ENCODE data around the gene SYT17. TPM values are rescaled to one million over a fixed set of nuclear protein-coding genes. Genes with fewer than 3 reads are reported as not detected.

The SYT17 gene
- total RNA-seq, 1 donor from 2014 or later, result 0.30 TPM

DNA sequence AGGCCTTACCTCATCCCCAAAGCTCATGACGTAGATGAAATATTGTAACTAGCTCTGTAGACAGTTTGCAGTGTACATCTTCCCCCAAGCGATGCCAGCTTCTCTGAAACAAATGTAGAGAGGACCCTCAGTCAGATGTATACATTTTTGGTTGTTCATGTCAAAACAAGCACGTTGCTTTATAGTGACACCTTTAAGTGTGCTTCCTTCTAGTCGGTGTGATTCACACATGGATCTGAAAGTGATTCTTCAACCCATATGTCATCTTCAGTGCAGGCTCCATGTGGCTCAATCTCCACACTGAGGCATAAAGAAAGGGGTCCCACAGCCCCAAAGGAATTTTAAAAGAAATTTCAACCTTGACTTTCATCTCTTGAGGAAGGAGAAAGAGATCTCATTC, 86.6 kb downstream of the SYT17 start:
- DNase-seq (ENCODE audit: low read depth), result no peak

DNA sequence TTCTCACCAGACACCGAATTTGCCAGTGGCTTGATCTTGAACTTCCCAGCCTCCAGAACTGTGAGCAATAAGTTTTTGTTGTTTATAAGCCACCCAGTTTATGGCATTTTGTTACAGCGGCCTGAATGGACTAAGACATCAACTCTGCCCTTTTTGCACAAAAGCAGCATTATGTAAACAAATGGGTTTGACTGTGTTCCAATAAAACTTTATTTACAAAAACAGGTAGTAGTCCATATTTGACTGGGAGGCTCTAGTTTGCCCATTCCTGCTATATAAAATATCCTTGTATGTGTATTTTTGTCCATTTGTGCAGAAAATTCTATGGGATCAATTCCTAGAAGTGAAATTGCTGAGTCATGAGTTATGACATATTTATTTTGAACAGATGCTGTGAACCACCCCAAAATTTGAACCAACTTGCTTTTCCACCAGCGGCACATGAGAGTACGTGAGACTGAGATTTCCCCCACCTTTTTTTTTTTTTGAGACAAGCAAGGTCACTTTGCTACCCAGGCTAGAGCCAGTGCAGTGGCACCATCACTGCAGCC, 96.2 kb downstream of the SYT17 start:
- no peak for DNase-seq (ENCODE audit: low read depth)

GRCh38 chr16:19265380-19265930, 97.4 kb downstream of the SYT17 start:
- no peak for DNase-seq (ENCODE audit: low read depth)

GRCh38 chr16:19266774-19267173, 98.7 kb downstream of the SYT17 start:
- no peak for DNase-seq (ENCODE audit: low read depth)

DNA sequence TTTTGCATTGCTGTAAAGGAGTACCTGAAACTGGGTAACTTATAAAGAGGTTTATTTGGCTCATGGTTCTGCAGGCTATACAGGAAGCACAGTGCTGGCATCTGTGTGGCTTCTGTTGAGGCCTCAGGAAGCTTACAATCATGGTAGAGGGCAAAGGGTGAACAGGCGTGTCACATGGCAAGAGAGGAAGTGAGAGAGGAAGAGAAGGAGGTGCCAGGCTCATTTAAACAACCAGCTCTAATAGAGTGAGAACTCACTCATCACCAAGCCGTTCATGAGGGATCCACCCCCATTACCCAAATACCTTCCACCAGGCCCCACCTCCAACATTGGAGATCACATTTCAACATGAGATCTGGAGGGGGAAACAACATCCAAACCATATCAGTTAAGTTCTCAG, 101.1 kb downstream of the SYT17 start:
- no peak for DNase-seq (ENCODE audit: low read depth)

DNA sequence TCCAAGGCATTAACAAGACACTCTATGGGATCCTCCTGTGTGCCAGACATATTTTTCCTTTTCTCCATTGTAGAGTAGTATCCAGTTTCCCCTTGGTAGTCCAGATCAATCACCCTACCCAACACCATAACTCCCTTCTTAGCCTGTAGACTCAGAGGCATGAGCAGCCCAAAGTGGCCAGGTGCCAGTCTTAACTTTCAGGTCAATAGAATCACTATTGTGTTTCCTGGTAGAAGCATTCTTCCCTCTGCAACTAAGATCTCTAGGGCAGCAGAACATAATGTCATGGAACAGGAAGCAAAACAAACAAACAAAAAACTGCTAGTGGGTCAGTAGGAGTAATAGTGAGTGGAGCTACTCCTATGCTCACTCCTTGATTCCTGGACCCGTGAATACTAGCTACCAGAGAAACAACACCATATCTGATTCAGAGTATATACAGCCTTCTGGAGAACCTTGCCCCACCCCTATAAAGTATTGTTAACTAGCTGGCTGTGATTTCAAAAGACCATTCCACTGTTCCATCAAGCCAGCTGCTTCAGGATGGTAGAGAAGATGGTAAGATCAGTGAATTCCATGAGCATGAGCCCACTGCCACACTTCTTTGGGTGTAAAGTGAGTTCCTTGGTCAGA, 106.2 kb downstream of the SYT17 start:
- peak; percentile 7 for DNase-seq (ENCODE audit: low read depth)

- no peak for DNase-seq (ENCODE audit: low read depth)
These were observed 110.4 kb downstream of the SYT17 start for GRCh38 chr16:19278403-19278802.

DNA sequence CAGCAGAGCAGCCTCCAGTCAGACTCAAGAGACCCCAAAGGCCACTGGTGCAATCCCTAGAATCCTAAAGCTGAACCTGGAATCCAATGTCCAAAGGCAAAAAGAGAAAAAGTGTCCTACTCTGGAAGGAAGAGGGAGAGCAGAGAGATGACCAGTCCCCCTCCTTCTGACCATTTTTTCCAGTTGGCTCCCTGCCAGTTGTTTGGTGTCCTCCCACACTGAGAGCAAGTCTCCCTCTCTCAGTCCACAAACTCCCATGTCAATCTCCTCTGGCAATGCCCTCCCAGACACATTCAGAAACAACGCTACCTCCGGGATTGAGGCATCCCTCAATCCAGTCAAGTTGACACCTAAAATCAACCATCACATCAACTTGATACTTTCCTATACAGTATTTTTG, 113.2 kb downstream of the SYT17 start:
- no peak for DNase-seq (ENCODE audit: low read depth)

- no peak for DNase-seq (ENCODE audit: low read depth)
These were observed 114.1 kb downstream of the SYT17 start for GRCh38 chr16:19282101-19282500.

- DNase-seq (ENCODE audit: low read depth), result no peak
These were observed 115.6 kb downstream of the SYT17 start for GRCh38 chr16:19283637-19284036.

DNA sequence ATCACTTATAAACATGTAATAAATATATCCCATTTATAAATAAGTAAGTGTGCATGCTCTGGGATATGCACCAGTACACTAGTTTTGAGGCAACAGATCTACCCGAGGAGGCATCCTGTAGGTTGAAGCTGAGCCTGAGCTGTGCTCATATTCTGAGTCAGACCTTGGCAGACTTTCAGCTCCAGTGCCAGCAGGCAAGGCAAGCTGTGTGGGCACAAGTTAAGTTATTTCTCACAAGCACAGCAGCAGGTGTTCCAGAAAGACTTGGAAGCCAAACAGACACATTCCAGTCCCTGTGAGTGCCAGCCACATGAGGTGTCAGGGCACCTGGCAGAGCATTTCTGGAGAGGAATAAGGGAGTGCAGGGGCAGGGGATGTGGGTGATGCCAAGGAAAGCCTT, 116.2 kb downstream of the SYT17 start:
- peak; percentile 58 for DNase-seq (ENCODE audit: low read depth)

DNA sequence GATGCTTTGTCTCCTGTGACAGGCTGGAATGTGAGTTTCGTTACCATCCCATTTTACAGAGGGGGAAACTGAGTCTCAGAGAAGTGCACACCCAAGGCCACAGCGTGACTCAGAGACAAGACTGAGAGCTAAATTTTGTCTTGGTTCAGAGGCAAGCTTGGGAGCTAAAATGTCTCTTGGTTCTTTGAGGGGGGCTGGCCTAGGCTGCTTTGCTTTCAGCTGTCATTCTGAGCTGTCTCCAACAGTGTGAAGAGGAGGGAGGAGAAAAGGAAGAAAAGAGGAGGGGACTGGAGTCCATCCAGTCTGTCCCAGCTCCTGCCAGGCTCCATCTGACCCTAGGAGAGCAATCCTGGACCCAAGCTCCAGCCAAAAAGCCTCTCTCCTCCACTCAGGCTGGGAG, 117.4 kb downstream of the SYT17 start, which contains the start of gene CLEC19A:
Gene CLEC19A (plus strand): TSS at position 301 of the 400 bp plus-strand sequence. CDS start 121 bp downstream, outside the sequence.
- no peak for DNase-seq (ENCODE audit: low read depth)

DNA sequence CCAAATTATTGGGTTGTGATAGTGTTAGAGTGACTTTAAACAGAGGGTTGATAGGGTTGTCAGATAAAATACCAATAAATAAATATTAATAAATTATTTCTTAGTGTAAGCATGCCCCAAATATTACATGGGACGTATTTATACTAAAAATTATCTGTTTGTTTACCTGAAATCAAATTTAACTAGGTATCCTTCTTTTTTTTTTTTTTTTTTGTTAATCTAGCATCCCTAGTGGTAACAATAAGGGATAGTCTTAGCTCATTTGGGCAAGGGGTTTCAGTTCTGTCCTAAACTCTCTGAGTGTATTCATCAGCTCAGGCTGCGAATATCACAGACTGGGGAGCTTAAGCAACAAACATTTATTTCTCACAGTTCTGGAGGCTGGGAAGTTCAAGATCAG, 118.8 kb downstream of the SYT17 start:
- no peak for DNase-seq (ENCODE audit: low read depth)

GRCh38 chr16:19287241-19287640, 119.2 kb downstream of the SYT17 start:
- DNase-seq (ENCODE audit: low read depth), result no peak

- DNase-seq (ENCODE audit: low read depth), result no peak
These were observed 121.1 kb downstream of the SYT17 start for GRCh38 chr16:19288872-19289799.

GRCh38 chr16:19289811-19290485, 121.9 kb downstream of the SYT17 start:
- DNase-seq (ENCODE audit: low read depth), result no peak

DNA sequence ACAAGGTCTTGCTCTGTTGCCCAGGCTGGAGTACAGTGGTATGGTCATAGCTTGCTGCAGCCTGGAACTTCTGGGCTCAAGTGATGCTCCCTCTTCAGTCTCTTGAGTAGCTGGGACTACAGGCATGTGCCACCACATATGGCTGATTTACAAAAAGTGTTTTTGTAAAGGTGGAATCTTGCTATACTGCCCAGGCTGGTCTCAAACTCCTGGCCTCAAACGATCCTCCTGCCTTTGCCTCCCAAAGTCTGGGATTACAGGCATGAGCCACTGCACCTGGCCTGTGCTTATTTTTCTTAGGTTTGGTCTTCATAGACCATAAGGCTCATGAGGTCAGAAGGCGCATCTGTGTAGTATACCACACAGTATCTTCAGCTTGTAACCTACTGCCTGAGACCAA, 122.8 kb downstream of the SYT17 start:
- no peak for DNase-seq (ENCODE audit: low read depth)

DNA sequence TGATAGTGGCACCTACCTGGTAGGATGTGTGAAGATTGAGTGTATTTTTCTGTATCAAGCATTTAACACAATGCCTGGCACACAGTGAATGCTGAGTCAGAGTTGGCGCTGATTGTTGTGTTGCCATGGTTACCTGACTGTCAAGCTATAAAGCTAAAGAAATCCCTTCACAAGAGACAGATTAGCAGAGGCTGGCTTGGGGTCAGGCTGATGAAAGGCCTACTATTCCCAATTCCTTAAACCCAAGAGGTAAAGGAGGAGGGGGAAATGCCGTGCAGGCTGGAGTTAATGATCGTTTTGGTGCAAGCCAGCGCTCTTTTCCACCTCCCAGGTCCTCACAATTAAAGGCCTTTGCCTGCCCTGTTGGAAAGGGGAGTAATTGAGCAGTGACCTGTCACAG, 123.4 kb downstream of the SYT17 start:
- DNase-seq (ENCODE audit: low read depth), result peak; percentile 30

DNA sequence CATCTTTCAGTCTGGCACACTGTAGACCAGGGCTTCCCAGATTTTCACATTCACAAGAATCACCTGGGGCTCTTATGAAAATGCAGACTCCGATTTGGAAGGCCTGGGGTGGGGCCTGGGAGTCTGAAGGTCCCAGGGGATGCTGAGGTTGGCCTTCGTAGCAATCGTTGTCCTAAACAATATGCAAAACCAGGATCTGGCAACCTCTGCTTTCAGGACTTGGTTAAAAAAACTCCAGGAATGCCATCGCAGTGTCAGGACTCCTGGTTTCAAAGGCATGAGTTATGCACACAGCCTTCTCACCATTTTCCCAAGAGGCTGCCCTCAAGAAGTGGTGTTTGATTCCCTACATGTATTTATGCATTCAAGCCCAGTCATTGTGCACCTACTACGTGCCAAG, 124.1 kb downstream of the SYT17 start:
- no peak for DNase-seq (ENCODE audit: low read depth)

DNA sequence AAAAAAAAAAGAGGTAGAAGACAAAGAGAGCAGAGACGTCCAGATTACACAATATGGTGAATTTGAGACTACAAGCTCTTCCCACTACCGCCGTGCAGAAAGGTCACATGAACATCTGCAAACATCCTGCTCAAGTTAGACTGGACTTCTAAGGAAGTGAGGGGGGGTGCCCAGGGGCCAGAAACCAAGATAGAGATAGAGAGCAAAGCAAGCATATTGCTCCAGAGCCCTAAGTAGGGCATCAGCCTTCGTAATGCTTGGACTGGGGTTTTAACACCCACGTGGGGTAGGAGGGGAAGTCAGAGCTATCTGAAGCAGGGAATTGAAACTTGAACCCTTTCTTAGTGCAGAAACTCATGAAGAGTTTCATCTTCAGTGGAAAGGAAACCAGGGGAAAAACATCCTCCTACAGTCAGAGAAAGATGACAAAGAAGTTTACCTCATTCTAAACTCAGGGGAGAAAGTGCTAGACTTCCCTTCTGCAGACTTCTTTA, 126.2 kb downstream of the SYT17 start:
- no peak for DNase-seq (ENCODE audit: low read depth)

DNA sequence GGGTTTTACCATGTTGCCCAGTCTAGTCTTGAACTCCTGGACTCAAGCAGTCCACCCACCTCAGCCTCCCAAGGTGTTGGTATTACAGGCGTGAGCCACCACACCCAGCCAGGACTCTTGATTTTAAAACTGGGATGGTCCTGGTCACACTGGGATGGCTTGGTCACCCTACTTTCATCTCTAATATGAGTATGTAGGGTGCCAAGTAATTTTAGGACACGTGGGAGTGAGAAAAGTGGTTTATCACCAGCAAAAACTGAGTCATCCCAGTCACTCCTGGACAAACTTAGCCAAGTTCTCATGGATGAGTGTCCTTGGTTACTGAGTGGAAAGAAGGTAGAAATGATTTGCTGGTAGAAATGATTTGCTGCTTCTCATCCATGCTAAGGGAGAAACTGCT, 127.4 kb downstream of the SYT17 start:
- DNase-seq (ENCODE audit: low read depth), result no peak

DNA sequence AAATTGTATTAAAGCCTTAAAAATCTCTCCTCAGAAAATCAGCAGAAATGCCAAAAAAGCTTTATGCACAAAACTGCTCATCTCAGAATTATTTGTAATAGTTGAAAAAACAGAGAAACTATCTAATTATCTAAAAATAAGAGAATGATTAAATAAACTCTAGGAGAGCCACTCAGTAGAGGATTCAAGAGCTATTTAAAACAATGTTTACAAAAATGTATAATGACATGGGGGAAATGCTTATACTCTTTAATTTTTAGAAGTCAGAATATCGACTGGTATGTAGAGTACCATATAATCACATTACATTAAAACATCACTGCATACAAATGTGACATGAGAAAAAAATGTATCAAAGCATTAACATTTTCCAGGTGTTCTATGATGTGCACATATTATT, 129.4 kb downstream of the SYT17 start:
- no peak for DNase-seq (ENCODE audit: low read depth)

All from renal cortical epithelial cell (primary cell).